H1 (cell line): ENCODE results near the gene RELT. TPM values are rescaled to one million over a fixed set of nuclear protein-coding genes. Genes with fewer than 3 reads are reported as not detected.

Experiments
- CBX5 ChIP-seq: fragments of 300-800, 300-1000 bp; sonication (generic); IDR thresholded peaks from 2 replicates; pipeline ENCODE4 v1.7.1; 2016; ENCODE audit warnings: antibody characterized with exemption, low read length, low read depth
- FOSL1 ChIP-seq: IDR thresholded peaks from 2 replicates; pipeline ENCODE4 v1.6.1; 2011; ENCODE audit warnings: mild to moderate bottlenecking, low read depth, low read length, moderate library complexity; ENCODE audit not compliant: insufficient read depth
- GTF2F1 ChIP-seq: IDR thresholded peaks from 2 replicates; pipeline ENCODE4 v1.6.1; 2012; ENCODE audit warnings: low read depth, low read length, improper control_type of control experiment, borderline replicate concordance
- HDAC2 ChIP-seq, 2 experiments: fragments of 300-600 bp in 1 of 2; sonication (generic) in 1 of 2; IDR thresholded peaks; 2 replicates each; pipeline ENCODE4 v1.6.1; 2011 to 2012; ENCODE audit warnings: low read depth in 2 of 2, low read length in 2 of 2, mild to moderate bottlenecking in 2 of 2, moderate library complexity in 2 of 2, borderline replicate concordance in 1 of 2, inconsistent platforms in 1 of 2
- JUND ChIP-seq: IDR thresholded peaks from 2 replicates; pipeline ENCODE4 v1.6.1; 2011; ENCODE audit warnings: mild to moderate bottlenecking, improper control_type of control experiment, low read length
- SUZ12 ChIP-seq: fragments of 200-600 bp; sonication (generic); IDR thresholded peaks from 2 replicates; pipeline ENCODE4 v1.6.1; 2012; ENCODE audit warnings: mild to moderate bottlenecking, inconsistent platforms, low read length, moderate library complexity, mixed read lengths
- polyA plus RNA-seq, 7 experiments: library from polyadenylated mRNA; depleted of rRNA in 3 of 7; stranded (reverse) in 5 of 7; unstranded in 2 of 7; fragments of >200 nt in 5 of 7; fragments of 200-250 nt in 2 of 7; gene quantifications; 1 replicate in 5 of 7; 2 replicates in 1 of 7; 4 replicates in 1 of 7; pipeline versions ENCODE4 v1.2.1 to v1.2.3, GENCODE V29; 2011 to 2013; ENCODE audit warnings: missing spikeins in 2 of 7, mixed read lengths in 2 of 7
- total RNA-seq: library from RNA; stranded (reverse); fragmentation: NEBNext Ultra II Directional; extraction: Animal tissue kit (Norgen Biotek cat#: 25700); gene quantifications from 2 replicates; pipeline ENCODE4 v1.2.1, GENCODE V29; 2021

The RELT gene
- total and polyA plus RNA-seq, 2 of the 8 experiments (the other 6 are each of a cell fraction or from before 2014, with no cell fraction given), result 3.4 to 5.7 TPM

DNA sequence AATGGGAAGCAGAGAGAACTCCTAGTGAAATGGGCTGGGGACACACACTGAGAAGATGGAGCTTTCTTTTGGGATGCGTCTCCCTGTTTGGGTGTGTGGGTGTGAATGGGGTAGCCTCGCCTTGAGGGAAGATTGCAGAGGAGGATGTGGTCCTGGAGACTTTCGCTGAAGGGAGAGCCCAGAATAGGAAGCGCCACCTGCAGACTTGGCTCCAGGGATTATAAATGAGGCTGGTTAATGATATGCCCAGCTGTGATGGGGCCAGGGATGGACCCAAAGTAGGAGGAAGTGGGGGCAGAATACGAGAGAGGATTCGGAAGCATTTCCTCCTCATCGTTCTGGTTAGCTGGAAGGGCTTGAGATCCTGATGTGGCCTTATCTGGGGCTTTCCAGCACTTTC lies 13.7 kb downstream of the RELT start (continued):
- no peak for TF ChIP-seq CBX5
- TF ChIP-seq SUZ12, result no peak
- no peak for TF ChIP-seq FOSL1
- no peak for TF ChIP-seq HDAC2 (IDR thresholded peaks at IDR 0.05; ENCODE audit: borderline replicate concordance in 1 of 2, low read depth in 2 of 2, low read length in 2 of 2)
- no peak for TF ChIP-seq GTF2F1
- TF ChIP-seq JUND, result no peak
